Endodermal cell (in vitro differentiated cells): Measurements from ENCODE around the gene IL1RL1. TPM values are rescaled to one million over a fixed set of nuclear protein-coding genes. Genes with fewer than 3 reads are reported as not detected.

Experiments
- DNase-seq: peaks from one replicate; pipeline ENCODE4 v3.0.0-alpha.2; 2017
- H3K27ac ChIP-seq: 2 replicates; pipeline ENCODE4 v1.5.1; 2013; ENCODE audit warnings: mild to moderate bottlenecking, low read depth, low read length, moderate library complexity
- H3K27me3 ChIP-seq: 2 replicates; pipeline ENCODE4 v1.6.1; 2013; ENCODE audit warnings: mild to moderate bottlenecking, low read length, moderate library complexity; ENCODE audit not compliant: insufficient read depth, control insufficient read depth, poor library complexity, severe bottlenecking
- H3K36me3 ChIP-seq: 2 replicates; pipeline ENCODE4 v1.7.0; 2013; ENCODE audit warnings: mild to moderate bottlenecking, low read length, moderate library complexity; ENCODE audit not compliant: control insufficient read depth, insufficient read depth
- H3K4me1 ChIP-seq: one replicate; pipeline ENCODE4 v1.7.0; 2013; ENCODE audit warnings: low read length; ENCODE audit not compliant: control insufficient read depth, insufficient read depth
- H3K4me3 ChIP-seq: 2 replicates; pipeline ENCODE4 v1.5.1; 2013; ENCODE audit warnings: mild to moderate bottlenecking, low read length, moderate library complexity
- H3K9ac ChIP-seq: 2 replicates; pipeline ENCODE4 v1.6.1; 2013; ENCODE audit warnings: mild to moderate bottlenecking, low read length, moderate library complexity; ENCODE audit not compliant: poor library complexity, severe bottlenecking; ENCODE audit errors: extremely low read depth
- H3K9me3 ChIP-seq: 2 replicates; pipeline ENCODE4 v1.6.1; 2013; ENCODE audit warnings: mild to moderate bottlenecking, low read length, moderate library complexity; ENCODE audit not compliant: control insufficient read depth
- H3K27ac Mint-ChIP-seq: 2 replicates; pipeline ENCODE4 v1.8.0; 2020; ENCODE audit warnings: mixed read lengths
- H3K27me3 Mint-ChIP-seq: 2 replicates; pipeline ENCODE4 v1.8.0; 2021; ENCODE audit warnings: mild to moderate bottlenecking, mixed read lengths; ENCODE audit not compliant: insufficient read depth
- H3K36me3 Mint-ChIP-seq: 2 replicates; pipeline ENCODE4 v1.8.0; 2020; ENCODE audit warnings: low read depth, mixed read lengths
- H3K4me1 Mint-ChIP-seq: 2 replicates; pipeline ENCODE4 v1.8.0; 2020; ENCODE audit warnings: mixed read lengths
- H3K4me3 Mint-ChIP-seq: 2 replicates; pipeline ENCODE4 v1.8.0; 2020; ENCODE audit warnings: mild to moderate bottlenecking, moderate library complexity, mixed read lengths
- H3K9me3 Mint-ChIP-seq: 2 replicates; pipeline ENCODE4 v1.8.0; 2020; ENCODE audit warnings: mild to moderate bottlenecking, mixed read lengths
- WGBS, 2 experiments: methylation state at CpG; one replicate each; pipeline versions ENCODE4 v1.1.5 to v1.1.7; 2013; ENCODE audit warnings: missing lambda C conversion rate in 2 of 2, mixed read lengths in 1 of 2; ENCODE audit not compliant: insufficient coverage in 1 of 2, insufficient read length in 1 of 2; 5-methylcytosine and 5-hydroxymethylcytosine counted together
- total RNA-seq, 2 donors: library from RNA; stranded (reverse); fragmentation: NEBNext Ultra II Directional in 1 of 2; extraction: Animal tissue kit (Norgen Biotek cat#: 25700) in 1 of 2; gene quantifications; 2 replicates in 1 of 2; 3 replicates in 1 of 2; pipeline ENCODE4 v1.2.1, GENCODE V29; 2021
- TF ChIP-seq, protein P1 (sequence below): fragments of 200-600 bp; sonication (generic); conservative IDR thresholded peaks from 2 replicates; pipeline ENCODE4 v1.5.0; 2021; ENCODE audit warnings: antibody characterized with exemption, mild to moderate bottlenecking

Gene IL1RL1
- total RNA-seq, 2 donors from 2014 or later = 0.75 to 0.84 TPM

DNA sequence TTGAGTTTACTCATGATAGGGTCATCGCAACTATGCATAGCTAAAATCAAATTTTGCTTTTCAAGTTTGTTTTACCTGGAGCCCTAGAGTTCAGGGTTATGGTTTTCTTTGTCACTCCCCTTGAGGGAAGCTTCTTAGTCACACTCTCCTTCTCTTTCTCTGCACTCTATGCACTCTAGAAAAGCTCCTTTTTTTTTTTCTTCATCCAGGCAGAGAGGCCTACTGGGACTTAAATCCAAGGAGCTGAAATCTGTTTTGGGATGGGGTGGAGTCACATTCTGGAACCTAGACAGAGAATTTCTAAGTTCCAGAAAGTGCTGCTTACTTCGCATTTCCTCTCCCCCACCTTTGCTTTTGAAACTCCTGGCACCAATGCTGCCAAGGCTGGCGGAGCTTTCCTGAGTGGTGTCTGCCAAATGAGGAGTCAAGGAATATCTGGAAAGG is 25.2 kb downstream of the IL1RL1 start:
- DNase-seq = no peak
- Mint-ChIP-seq H3K36me3 (no peaks in the 10 kb centered on the region), H3K9me3 (no peaks in the 10 kb centered on the region), H3K4me1 (peaks cover 16% of the 10 kb centered on the region), H3K27ac (no peak overlapping the region), H3K27me3 (peaks cover 3% of the 10 kb centered on the region), H3K4me3 (no peak overlapping the region)
- TF ChIP-seq, protein P1, sequence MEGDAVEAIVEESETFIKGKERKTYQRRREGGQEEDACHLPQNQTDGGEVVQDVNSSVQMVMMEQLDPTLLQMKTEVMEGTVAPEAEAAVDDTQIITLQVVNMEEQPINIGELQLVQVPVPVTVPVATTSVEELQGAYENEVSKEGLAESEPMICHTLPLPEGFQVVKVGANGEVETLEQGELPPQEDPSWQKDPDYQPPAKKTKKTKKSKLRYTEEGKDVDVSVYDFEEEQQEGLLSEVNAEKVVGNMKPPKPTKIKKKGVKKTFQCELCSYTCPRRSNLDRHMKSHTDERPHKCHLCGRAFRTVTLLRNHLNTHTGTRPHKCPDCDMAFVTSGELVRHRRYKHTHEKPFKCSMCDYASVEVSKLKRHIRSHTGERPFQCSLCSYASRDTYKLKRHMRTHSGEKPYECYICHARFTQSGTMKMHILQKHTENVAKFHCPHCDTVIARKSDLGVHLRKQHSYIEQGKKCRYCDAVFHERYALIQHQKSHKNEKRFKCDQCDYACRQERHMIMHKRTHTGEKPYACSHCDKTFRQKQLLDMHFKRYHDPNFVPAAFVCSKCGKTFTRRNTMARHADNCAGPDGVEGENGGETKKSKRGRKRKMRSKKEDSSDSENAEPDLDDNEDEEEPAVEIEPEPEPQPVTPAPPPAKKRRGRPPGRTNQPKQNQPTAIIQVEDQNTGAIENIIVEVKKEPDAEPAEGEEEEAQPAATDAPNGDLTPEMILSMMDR = no peak
- Histone ChIP-seq H3K9ac (no peak overlapping the region), H3K9me3 (no peaks in the 10 kb centered on the region), H3K36me3 (no peaks in the 10 kb centered on the region), H3K4me1 (peaks cover 11% of the 10 kb centered on the region), H3K4me3 (no peak overlapping the region), H3K27ac (no peak overlapping the region), H3K27me3 (no peaks in the 10 kb centered on the region)
- 94 to 95% methylated on average over 3 of the region's 3 CpGs for WGBS, 2 experiments

DNA sequence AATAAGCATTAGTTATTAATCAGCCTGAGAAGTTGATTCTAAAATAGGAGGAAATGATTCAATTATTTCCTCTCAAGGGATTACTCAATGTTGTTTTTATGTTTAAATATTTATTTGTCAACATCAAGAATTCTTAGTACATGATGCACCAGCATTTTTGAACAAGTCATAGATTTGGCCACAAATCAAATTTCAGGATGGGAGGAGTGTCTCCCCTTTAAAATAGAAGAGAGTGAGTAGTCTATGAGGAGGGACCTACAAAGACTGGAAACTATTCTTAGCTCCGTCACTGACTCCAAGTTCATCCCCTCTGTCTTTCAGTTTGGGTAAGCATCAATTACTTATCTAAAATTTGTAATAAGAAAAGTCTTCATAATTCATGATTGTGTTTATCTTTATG is 25.6 kb downstream of the IL1RL1 start:
- H3K27ac ChIP-seq = no peak overlapping the region
- H3K9ac ChIP-seq = no peak overlapping the region

DNA sequence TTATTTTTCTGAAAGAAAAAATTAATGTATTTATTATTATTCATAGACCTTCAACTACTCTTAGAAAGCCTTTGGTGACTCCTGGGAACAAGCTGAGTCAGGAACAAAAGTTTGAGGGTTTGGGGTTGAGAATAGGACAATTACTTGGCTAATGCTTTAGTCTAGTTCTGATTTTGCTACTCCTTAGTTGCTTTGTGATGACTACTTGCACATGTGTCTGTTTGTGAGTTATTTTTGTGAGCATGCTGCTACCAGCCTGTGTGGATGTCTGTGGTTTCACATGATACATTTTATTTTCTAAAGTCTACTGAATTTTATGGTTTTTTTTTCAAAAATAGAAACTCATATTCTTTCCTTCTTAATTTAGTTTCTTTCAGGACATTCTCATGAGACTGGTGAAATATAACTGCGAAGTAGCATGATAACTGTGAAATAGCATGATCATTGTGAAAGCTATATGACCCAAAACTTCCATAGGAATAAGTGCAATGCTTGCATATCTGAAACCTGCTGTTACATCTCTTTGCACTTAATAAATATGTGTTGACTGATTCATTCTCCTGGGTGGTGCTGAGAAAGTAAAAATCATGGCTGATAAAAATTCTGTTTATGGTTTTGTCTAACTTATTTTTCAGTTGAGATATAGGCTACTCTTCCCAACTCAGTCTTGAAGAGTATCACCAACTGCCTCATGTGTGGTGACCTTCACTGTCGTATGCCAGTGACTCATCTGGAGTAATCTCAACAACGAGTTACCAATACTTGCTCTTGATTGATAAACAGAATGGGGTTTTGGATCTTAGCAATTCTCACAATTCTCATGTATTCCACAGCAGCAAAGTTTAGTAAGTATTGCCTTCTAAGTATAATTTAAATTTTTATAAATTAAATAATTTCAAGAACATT is 26.4 kb downstream of the IL1RL1 start:
- no peak overlapping the region for H3K27ac ChIP-seq
- TF ChIP-seq, protein P1 = no peak
- H3K27me3 Mint-ChIP-seq = no peaks in the 10 kb centered on the region
- H3K9ac ChIP-seq = no peak overlapping the region
- H3K4me1 ChIP-seq = peaks cover 11% of the 10 kb centered on the region
- DNase-seq = no peak
- H3K36me3 Mint-ChIP-seq = no peaks in the 10 kb centered on the region
- no peaks in the 10 kb centered on the region for H3K9me3 Mint-ChIP-seq
- H3K4me3 ChIP-seq = no peak overlapping the region
- no peak overlapping the region for H3K27ac Mint-ChIP-seq
- no peaks in the 10 kb centered on the region for H3K9me3 ChIP-seq
- 90 to 100% methylated on average over 1 to 3 of the region's 3 CpGs for WGBS, 2 experiments
- peaks cover 16% of the 10 kb centered on the region for H3K4me1 Mint-ChIP-seq
- no peak overlapping the region for H3K4me3 Mint-ChIP-seq
- no peaks in the 10 kb centered on the region for H3K36me3 ChIP-seq
- no peaks in the 10 kb centered on the region for H3K27me3 ChIP-seq

More for the DNA sequence above, 25.6 kb downstream of the IL1RL1 start:
- H3K4me1 Mint-ChIP-seq = peaks cover 16% of the 10 kb centered on the region
- Histone ChIP-seq H3K9me3 (no peaks in the 10 kb centered on the region), H3K4me3 (no peak overlapping the region), H3K4me1 (peaks cover 11% of the 10 kb centered on the region), H3K27me3 (no peaks in the 10 kb centered on the region), H3K36me3 (no peaks in the 10 kb centered on the region)
- H3K36me3 Mint-ChIP-seq = no peaks in the 10 kb centered on the region
- no peak for DNase-seq
- TF ChIP-seq, protein P1 = no peak
- WGBS, 2 experiments = 80% methylated on average over 1 of the region's 1 CpG; no CpG with 5 or more reads in 1 of the 2 experiments
- peaks cover 2% of the 10 kb centered on the region for H3K27me3 Mint-ChIP-seq
- no peaks in the 10 kb centered on the region for H3K9me3 Mint-ChIP-seq
- H3K27ac Mint-ChIP-seq = no peak overlapping the region
- H3K4me3 Mint-ChIP-seq = no peak overlapping the region
